ENCODE data around the gene TFAP2C. TPM values are rescaled to one million over a fixed set of nuclear protein-coding genes. Genes with fewer than 3 reads are reported as not detected.

TFAP2C gene
- total and polyA plus RNA-seq, 2 experiments from 2014 or later, result 0.21 TPM; not detected in 1

DNA sequence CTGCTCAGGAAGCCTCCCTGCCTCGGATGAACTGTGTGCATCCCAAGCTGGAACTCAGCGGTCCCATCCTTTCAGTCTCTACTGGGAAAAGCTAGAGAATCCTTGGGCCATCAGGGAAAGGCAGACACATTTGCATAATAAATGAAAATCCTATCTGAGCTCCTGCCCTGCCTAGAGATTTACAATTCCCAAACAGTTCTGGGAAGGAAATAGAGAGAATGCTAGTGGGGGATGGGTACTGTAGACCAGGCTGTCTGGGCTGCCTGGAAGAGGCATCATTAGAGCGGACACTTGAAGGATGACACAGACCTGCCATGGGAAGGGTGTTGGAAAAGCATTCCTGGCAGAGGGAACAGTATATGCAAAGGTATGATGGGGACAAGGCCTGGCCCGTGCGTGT is 44.3 kb downstream of the TFAP2C start:
- TF ChIP-seq, protein P1, sequence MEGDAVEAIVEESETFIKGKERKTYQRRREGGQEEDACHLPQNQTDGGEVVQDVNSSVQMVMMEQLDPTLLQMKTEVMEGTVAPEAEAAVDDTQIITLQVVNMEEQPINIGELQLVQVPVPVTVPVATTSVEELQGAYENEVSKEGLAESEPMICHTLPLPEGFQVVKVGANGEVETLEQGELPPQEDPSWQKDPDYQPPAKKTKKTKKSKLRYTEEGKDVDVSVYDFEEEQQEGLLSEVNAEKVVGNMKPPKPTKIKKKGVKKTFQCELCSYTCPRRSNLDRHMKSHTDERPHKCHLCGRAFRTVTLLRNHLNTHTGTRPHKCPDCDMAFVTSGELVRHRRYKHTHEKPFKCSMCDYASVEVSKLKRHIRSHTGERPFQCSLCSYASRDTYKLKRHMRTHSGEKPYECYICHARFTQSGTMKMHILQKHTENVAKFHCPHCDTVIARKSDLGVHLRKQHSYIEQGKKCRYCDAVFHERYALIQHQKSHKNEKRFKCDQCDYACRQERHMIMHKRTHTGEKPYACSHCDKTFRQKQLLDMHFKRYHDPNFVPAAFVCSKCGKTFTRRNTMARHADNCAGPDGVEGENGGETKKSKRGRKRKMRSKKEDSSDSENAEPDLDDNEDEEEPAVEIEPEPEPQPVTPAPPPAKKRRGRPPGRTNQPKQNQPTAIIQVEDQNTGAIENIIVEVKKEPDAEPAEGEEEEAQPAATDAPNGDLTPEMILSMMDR (IDR thresholded peaks at IDR 0.05; ENCODE audit: low read depth, low read length), result no peak

GRCh38 chr20:56676001-56676400 is 46.9 kb downstream of the TFAP2C start:
- no peaks in the 10 kb centered on the region for H3K4me1 ChIP-seq (ENCODE audit: low read depth)
- H3K27me3 ChIP-seq, result no peaks in the 10 kb centered on the region
- no peaks in the 10 kb centered on the region for H3K36me3 ChIP-seq
- no peak overlapping the region for H3K4me3 ChIP-seq
- H3K9me3 ChIP-seq (ENCODE audit: low read depth), result no peaks in the 10 kb centered on the region
- TF ChIP-seq, protein P1 (IDR thresholded peaks at IDR 0.05; ENCODE audit: low read depth, low read length), result no peak
- H3K27ac ChIP-seq, result no peak overlapping the region
- no peak for DNase-seq (ENCODE audit: low read depth in 1 of 2, low spot score in 1 of 2)

More for the DNA sequence above, 44.3 kb downstream of the TFAP2C start:
- no peak for DNase-seq (ENCODE audit: low read depth in 1 of 2, low spot score in 1 of 2)
- Histone ChIP-seq H3K27me3 (no peaks in the 10 kb centered on the region), H3K36me3 (no peaks in the 10 kb centered on the region), H3K9me3 (ENCODE audit: low read depth) (no peaks in the 10 kb centered on the region), H3K4me3 (no peak overlapping the region), H3K27ac (no peak overlapping the region), H3K4me1 (ENCODE audit: low read depth) (no peaks in the 10 kb centered on the region)

- H3K27ac ChIP-seq, result no peak overlapping the region
- H3K4me1 ChIP-seq (ENCODE audit: low read depth), result no peaks in the 10 kb centered on the region
- TF ChIP-seq, protein P1 (IDR thresholded peaks at IDR 0.05; ENCODE audit: low read depth, low read length), result no peak
- no peak for DNase-seq (ENCODE audit: low read depth in 1 of 2, low spot score in 1 of 2)
- H3K27me3 ChIP-seq, result no peaks in the 10 kb centered on the region
- no peaks in the 10 kb centered on the region for H3K36me3 ChIP-seq
- no peak overlapping the region for H3K4me3 ChIP-seq
- no peaks in the 10 kb centered on the region for H3K9me3 ChIP-seq (ENCODE audit: low read depth)
These were observed 47.6 kb downstream of the TFAP2C start for GRCh38 chr20:56676679-56677078.

GRCh38 chr20:56683077-56683865 is 54.2 kb downstream of the TFAP2C start:
- Histone ChIP-seq H3K36me3 (no peaks in the 10 kb centered on the region), H3K4me3 (no peak overlapping the region), H3K4me1 (ENCODE audit: low read depth) (no peaks in the 10 kb centered on the region), H3K27ac (no peak overlapping the region), H3K27me3 (no peaks in the 10 kb centered on the region), H3K9me3 (ENCODE audit: low read depth) (no peaks in the 10 kb centered on the region)
- TF ChIP-seq, protein P1 (IDR thresholded peaks at IDR 0.05; ENCODE audit: low read depth, low read length), result no peak
- no peak for DNase-seq (ENCODE audit: low read depth in 1 of 2, low spot score in 1 of 2)

- H3K4me1 ChIP-seq (ENCODE audit: low read depth), result no peaks in the 10 kb centered on the region
- no peaks in the 10 kb centered on the region for H3K9me3 ChIP-seq (ENCODE audit: low read depth)
- H3K27ac ChIP-seq, result no peak overlapping the region
- H3K4me3 ChIP-seq, result no peak overlapping the region
- no peak for DNase-seq (ENCODE audit: low read depth in 1 of 2, low spot score in 1 of 2)
- H3K27me3 ChIP-seq, result no peaks in the 10 kb centered on the region
- H3K36me3 ChIP-seq, result no peaks in the 10 kb centered on the region
- TF ChIP-seq, protein P1 (IDR thresholded peaks at IDR 0.05; ENCODE audit: low read depth, low read length), result no peak
These were observed 56.8 kb downstream of the TFAP2C start for GRCh38 chr20:56685879-56686278.

Measured in cardiac muscle cell (in vitro differentiated cells and primary cell).